HEK293T (cell line): ENCODE data around the gene GLIPR2.

Experiments
- FOXM1 ChIP-seq: fragments of 450-650 bp; IDR thresholded peaks from 2 replicates; pipeline ENCODE4 v1.6.1; 2017; ENCODE audit warnings: mild to moderate bottlenecking, borderline replicate concordance
- ZNF384 ChIP-seq: fragments of 450-650 bp; IDR thresholded peaks from 2 replicates; pipeline ENCODE4 v1.6.1; 2016

GRCh38 chr9:36149197-36149596 lies 12.7 kb downstream of the GLIPR2 start:
- TF ChIP-seq ZNF384 (no peak), FOXM1 (no peak)
